HG03103 (cell line): ENCODE results near the gene ERMAP.
"Not testable (repeated sequence)": the region's sequence is repeated elsewhere in the genome, so short reads cannot be mapped to it uniquely, and the experiment has no call there.

Experiments used
- ATAC-seq: cut with Tn5 transposase; IDR thresholded peaks from one replicate; pipeline ENCODE4 v1.9.1; 2021; ENCODE audit warnings: low read depth; ENCODE audit not compliant: unreplicated experiment

ERMAP gene

GRCh38 chr1:42868466-42868865, 51.5 kb downstream of the ERMAP start:
- ATAC-seq: not testable (repeated sequence)

- not testable (repeated sequence) for ATAC-seq
These were observed 52.3 kb downstream of the ERMAP start for GRCh38 chr1:42869254-42869653.

DNA sequence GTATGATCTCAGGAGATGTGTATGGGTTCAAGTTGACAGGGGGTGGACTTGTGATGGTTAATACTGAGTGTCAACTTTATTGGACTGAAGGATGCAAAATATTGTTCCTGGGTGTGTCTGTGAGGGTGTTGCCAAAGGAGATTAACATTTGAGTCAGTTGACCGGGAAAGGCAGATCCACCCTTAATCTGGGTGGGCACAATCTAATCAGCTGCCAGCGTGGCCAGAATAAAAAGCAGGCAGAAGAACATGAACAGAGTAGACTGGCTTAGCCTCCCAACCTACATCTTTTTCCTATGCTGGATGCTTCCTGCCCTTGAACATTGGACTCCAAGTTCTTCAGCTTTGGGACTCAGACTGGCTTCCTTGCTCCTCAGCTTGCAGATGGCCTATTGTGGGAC, 52.8 kb downstream of the ERMAP start:
- not testable (repeated sequence) for ATAC-seq

DNA sequence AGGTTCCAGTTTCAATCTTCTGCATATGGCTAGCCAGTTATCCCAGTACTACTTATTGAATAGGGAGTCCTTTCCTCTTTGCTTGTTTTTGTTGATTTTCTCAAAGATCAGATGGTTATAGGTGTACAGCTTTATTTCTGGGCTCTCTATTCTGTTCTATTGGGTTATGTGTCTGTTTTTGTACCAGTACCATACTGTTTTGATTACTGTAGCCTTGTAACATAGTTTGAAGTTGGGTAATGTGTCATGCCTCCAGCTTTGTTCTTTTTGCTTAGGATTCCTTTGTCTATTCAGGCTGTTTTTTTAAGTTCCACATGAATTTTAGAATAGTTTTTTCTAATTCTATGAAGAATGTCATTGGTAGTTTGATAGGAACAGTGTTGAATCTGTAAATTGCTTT, 56.2 kb downstream of the ERMAP start:
- ATAC-seq: not testable (repeated sequence)

- no peak for ATAC-seq
These were observed 56.7 kb downstream of the ERMAP start for GRCh38 chr1:42873670-42874069.

DNA sequence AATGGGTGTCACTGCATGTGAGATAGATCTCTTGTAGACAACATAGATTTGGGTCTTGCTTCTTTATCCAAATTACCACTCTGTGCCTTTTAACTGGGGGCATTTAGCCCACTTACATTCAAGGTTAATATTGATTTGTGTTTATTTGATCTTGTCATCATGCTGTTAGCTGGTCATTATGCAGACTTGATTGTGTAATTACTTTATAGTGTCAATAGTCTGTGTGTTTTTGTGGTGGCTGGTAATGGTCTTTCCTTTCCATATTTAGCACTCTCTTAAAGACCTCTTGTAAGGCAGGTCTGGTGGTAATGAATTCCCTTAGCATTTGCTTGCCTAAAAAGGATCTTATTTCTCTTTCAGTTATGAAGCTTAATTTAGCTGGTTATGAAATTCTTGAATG, 59.1 kb downstream of the ERMAP start:
- ATAC-seq: no peak

DNA sequence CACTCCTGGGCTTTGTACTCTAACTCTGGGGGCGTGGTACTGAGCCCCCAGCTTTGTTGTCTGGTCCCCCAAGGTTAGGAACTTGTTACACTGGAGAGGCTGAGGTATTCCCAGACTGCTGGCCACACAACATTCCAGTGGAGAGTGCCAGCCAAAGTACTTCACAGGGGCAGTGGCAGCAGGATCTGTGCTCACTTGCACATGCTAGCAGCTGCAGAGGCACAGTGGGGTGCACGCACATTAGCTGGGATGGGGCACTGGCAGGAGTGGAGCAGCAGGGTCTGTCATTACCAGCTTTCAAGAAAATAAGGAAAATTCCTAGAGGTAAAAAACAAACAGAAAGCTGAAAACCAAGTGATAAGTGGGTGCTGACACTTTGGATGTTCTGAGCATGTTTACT, 60.5 kb downstream of the ERMAP start:
- no peak for ATAC-seq

GRCh38 chr1:42880384-42880783, 63.5 kb downstream of the ERMAP start:
- no peak for ATAC-seq

DNA sequence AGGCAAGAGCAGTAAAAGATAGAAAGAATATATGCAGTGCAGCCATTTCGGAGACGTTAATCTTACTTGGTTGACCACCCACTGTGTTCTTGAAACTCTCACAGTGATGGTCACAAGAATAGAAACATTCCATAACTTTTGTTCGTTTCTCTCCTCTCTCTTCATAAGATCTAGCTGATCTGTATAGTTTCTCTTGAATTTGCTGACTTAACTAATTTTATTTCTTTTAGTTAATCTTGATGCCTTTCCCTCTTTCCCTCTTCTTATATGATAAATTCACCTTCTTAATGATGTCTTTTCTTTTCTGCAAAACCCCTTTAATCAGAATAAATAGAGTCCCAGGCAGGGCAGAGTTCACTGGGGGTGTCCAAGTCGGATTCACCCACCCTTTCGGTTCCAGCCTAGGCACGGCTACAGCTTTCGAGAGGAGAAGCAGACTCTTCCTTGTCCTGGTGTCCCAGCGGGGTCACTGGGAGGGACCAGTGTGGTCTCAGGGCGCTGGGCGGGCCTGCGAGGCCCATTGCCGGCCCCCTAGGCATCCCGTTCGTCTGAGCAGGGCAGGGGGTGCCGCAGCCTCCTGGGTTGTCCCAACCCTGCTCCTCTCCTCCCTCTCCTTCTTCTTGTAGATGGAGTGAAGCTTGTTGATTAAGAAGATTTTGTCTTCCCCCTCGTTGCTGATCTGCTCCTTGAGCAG, 69.3 kb downstream of the ERMAP start:
- ATAC-seq: no peak

GRCh38 chr1:42886800-42887199, 69.9 kb downstream of the ERMAP start:
- ATAC-seq: no peak

DNA sequence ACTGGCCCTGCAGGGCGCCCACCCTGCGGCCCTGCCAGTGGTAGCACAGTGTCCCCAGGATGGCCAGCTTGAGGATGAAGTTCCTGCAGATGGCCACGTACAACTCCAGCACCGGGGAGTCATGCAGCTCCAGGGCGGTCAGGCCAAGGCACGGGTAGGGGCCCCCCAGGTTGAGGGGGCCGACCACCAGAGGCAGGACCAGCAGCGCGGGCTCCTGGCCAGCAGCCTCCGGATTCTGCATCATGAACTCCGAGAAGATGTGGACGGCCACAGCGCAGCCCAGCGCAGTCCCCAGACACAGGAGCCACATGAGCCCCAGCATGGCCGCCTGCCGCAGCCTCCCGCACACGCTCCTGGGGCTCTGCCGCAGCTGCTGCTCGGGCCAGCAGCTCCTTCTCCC, 70.4 kb downstream of the ERMAP start:
- ATAC-seq: no peak

- ATAC-seq: no peak
These were observed 71.2 kb downstream of the ERMAP start for GRCh38 chr1:42888013-42888633.

- ATAC-seq: no peak
These were observed 72.3 kb downstream of the ERMAP start for GRCh38 chr1:42889264-42889663.

- ATAC-seq: no peak
These were observed 74.7 kb downstream of the ERMAP start for GRCh38 chr1:42891465-42892138.
